PC-3 (cell line): ENCODE results near the gene MAGED2.

Experiments
- EZH2 ChIP-seq: fragments of 300-600 bp; sonication (generic); IDR thresholded peaks from one replicate; pipeline ENCODE4 v1.6.1; 2017; ENCODE audit warnings: antibody characterized with exemption, mild to moderate bottlenecking, low read length; ENCODE audit not compliant: unreplicated experiment
- EZH2phosphoT487 ChIP-seq: fragments of 300-600 bp; sonication (generic); IDR thresholded peaks from 2 replicates; pipeline ENCODE4 v1.6.1; 2018; ENCODE audit warnings: mild to moderate bottlenecking, antibody characterized with exemption, low read length, borderline replicate concordance
- TF ChIP-seq, protein P1 (sequence below): fragments of 300-600 bp; sonication (generic); conservative IDR thresholded peaks from 2 replicates; pipeline ENCODE4 v1.5.1; 2017; ENCODE audit warnings: antibody characterized with exemption, low read depth, mild to moderate bottlenecking, low read length

DNA sequence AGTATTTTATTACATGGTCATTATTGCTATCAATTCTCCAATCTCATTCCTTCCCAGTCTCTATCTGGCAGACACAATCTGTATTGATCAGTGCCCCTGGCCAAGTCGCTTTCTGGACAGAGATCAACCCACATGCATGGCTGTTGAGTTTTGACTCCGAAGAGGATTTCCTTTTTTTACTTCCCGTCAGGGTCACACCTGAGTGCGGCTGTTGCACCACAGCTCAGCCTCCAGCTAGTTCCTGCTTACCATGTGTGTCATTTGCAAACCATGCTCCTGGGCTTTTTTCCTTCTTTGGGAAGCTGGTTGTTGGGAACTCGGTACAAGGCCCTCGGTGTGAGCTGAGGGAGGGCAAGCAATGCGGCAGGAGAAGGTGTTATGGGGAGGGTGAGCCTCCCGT lies 11.7 kb downstream of the MAGED2 start:
- TF ChIP-seq EZH2 (no peak), EZH2phosphoT487 (no peak)
- TF ChIP-seq, protein P1, sequence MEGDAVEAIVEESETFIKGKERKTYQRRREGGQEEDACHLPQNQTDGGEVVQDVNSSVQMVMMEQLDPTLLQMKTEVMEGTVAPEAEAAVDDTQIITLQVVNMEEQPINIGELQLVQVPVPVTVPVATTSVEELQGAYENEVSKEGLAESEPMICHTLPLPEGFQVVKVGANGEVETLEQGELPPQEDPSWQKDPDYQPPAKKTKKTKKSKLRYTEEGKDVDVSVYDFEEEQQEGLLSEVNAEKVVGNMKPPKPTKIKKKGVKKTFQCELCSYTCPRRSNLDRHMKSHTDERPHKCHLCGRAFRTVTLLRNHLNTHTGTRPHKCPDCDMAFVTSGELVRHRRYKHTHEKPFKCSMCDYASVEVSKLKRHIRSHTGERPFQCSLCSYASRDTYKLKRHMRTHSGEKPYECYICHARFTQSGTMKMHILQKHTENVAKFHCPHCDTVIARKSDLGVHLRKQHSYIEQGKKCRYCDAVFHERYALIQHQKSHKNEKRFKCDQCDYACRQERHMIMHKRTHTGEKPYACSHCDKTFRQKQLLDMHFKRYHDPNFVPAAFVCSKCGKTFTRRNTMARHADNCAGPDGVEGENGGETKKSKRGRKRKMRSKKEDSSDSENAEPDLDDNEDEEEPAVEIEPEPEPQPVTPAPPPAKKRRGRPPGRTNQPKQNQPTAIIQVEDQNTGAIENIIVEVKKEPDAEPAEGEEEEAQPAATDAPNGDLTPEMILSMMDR = no peak
